ENCODE measurements around the gene RPS21.

RPS21 gene

GRCh38 chr20:62408055-62408454 is 21.2 kb downstream of the RPS21 start:
- no peaks in the 10 kb centered on the region for H3K27me3 ChIP-seq (ENCODE audit: low read length)
- H4K20me1 ChIP-seq (ENCODE audit: low read depth, low read length), result no peaks in the 10 kb centered on the region
- no peak overlapping the region for H3K27ac ChIP-seq (ENCODE audit: low read depth, low read length)
- H2AFZ ChIP-seq (ENCODE audit: low read depth, low read length, severe bottlenecking), result no peak overlapping the region
- TF ChIP-seq EZH2phosphoT487 (conservative IDR thresholded peaks at IDR 0.05; ENCODE audit: low read length) (no peak), CTCF (IDR thresholded peaks at IDR 0.05; ENCODE audit: insufficient read depth, low read length, poor library complexity, severe bottlenecking) (no peak)
- H3K9me2 ChIP-seq (replicated peaks; ENCODE audit: insufficient read depth, low read length), result no peaks in the 10 kb centered on the region
- H3K9me3 ChIP-seq (ENCODE audit: insufficient read depth, low read length), result no peaks in the 10 kb centered on the region
- no peak overlapping the region for H3K4me3 ChIP-seq (ENCODE audit: insufficient read depth, low read length, poor library complexity, severe bottlenecking)
- no peaks in the 10 kb centered on the region for H3F3A ChIP-seq (ENCODE audit: insufficient read depth)
- peaks cover 11% of the 10 kb centered on the region for H3K79me2 ChIP-seq (ENCODE audit: insufficient read depth, low read length)
- peak overlapping the region; percentile 55 for H3K4me2 ChIP-seq (ENCODE audit: low read depth, low read length, poor library complexity, severe bottlenecking)
- H3K9ac ChIP-seq (ENCODE audit: low read length), result peak overlapping the region; percentile 65
- no peaks in the 10 kb centered on the region for H3K36me3 ChIP-seq (ENCODE audit: low read length)

- no peak overlapping the region for H3K4me2 ChIP-seq (ENCODE audit: low read depth, low read length, poor library complexity, severe bottlenecking)
- no peaks in the 10 kb centered on the region for H3F3A ChIP-seq (ENCODE audit: insufficient read depth)
- H3K9me3 ChIP-seq (ENCODE audit: insufficient read depth, low read length), result no peaks in the 10 kb centered on the region
- no peak overlapping the region for H2AFZ ChIP-seq (ENCODE audit: low read depth, low read length, severe bottlenecking)
- H3K27ac ChIP-seq (ENCODE audit: low read depth, low read length), result no peak overlapping the region
- H3K4me3 ChIP-seq (ENCODE audit: insufficient read depth, low read length, poor library complexity, severe bottlenecking), result no peak overlapping the region
- no peaks in the 10 kb centered on the region for H3K27me3 ChIP-seq (ENCODE audit: low read length)
- H3K36me3 ChIP-seq (ENCODE audit: low read length), result no peaks in the 10 kb centered on the region
- H3K9ac ChIP-seq (ENCODE audit: low read length), result no peak overlapping the region
- TF ChIP-seq CTCF (IDR thresholded peaks at IDR 0.05; ENCODE audit: insufficient read depth, low read length, poor library complexity, severe bottlenecking) (no peak), EZH2phosphoT487 (conservative IDR thresholded peaks at IDR 0.05; ENCODE audit: low read length) (no peak)
- no peaks in the 10 kb centered on the region for H4K20me1 ChIP-seq (ENCODE audit: low read depth, low read length)
- peaks cover 11% of the 10 kb centered on the region for H3K79me2 ChIP-seq (ENCODE audit: insufficient read depth, low read length)
- no peaks in the 10 kb centered on the region for H3K9me2 ChIP-seq (replicated peaks; ENCODE audit: insufficient read depth, low read length)
Observed at GRCh38 chr20:62408640-62409039, 21.7 kb downstream of the RPS21 start.

DNA sequence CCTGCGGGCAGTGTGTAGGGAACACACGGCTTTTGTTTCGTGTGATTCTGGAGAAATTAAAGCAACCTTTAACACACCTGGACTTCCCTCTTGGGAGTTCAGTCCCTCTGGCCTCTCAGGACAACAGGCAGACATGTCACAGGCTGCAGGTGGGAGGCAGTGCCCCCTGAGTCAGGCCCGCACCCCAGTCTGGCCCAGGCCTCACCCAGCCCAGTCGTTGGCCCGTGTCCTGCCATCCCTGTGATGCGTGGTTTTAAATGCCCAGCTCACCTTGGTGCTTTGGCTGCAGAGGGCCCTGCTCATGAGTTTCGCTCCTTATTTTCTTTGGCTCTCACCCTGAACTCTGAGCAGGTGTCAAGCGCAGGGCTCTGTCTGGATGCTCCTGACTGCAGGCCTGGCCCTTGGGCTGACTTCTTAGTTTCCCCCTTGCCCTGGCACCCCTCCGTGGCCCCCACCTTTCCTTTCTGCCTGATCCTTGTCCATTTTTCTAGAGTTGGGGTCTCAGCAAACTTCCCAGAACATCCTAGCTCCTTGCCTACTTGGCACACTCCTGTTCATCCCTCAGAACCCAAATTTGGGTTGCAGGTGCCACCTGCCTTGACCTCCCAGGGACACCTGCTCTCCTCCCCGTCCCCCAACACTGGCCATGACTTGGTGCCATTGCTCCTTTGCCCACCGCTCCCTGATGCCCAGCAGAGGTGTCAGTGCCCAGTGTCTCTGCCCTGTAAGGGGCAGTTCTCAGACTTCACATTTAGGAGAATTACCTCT is 22.4 kb downstream of the RPS21 start:
- Histone ChIP-seq H3K4me2 (ENCODE audit: low read depth, low read length, poor library complexity, severe bottlenecking) (no peak overlapping the region), H3K36me3 (ENCODE audit: low read length) (no peaks in the 10 kb centered on the region), H3K27ac (ENCODE audit: low read depth, low read length) (no peak overlapping the region), H3K79me2 (ENCODE audit: insufficient read depth, low read length) (peaks cover 11% of the 10 kb centered on the region), H3K9me3 (ENCODE audit: insufficient read depth, low read length) (no peaks in the 10 kb centered on the region), H3F3A (ENCODE audit: insufficient read depth) (no peaks in the 10 kb centered on the region), H4K20me1 (ENCODE audit: low read depth, low read length) (no peaks in the 10 kb centered on the region), H3K4me3 (ENCODE audit: insufficient read depth, low read length, poor library complexity, severe bottlenecking) (no peak overlapping the region), H3K9ac (ENCODE audit: low read length) (no peak overlapping the region), H3K9me2 (replicated peaks; ENCODE audit: insufficient read depth, low read length) (no peaks in the 10 kb centered on the region), H3K27me3 (ENCODE audit: low read length) (no peaks in the 10 kb centered on the region), H2AFZ (ENCODE audit: low read depth, low read length, severe bottlenecking) (no peak overlapping the region)
- no peak for TF ChIP-seq EZH2phosphoT487 (conservative IDR thresholded peaks at IDR 0.05; ENCODE audit: low read length)
- TF ChIP-seq CTCF (IDR thresholded peaks at IDR 0.05; ENCODE audit: insufficient read depth, low read length, poor library complexity, severe bottlenecking), result no peak
